ENCODE data around the gene DBN1.
A peak's percentile ranks its signal among the peaks of the same experiment; 100 is the strongest.

The DBN1 gene

GRCh38 chr5:177504086-177505056 lies 30.9 kb upstream of the DBN1 start:
- DNase-seq (ENCODE audit: low spot score), result no peak

- no peak for DNase-seq (ENCODE audit: low spot score)
Observed at GRCh38 chr5:177503351-177504085, 30.1 kb upstream of the DBN1 start.

- no peak for DNase-seq (ENCODE audit: low spot score)
Observed at GRCh38 chr5:177502886-177503285, 29.5 kb upstream of the DBN1 start.

GRCh38 chr5:177501874-177502678 lies 28.6 kb upstream of the DBN1 start:
- DNase-seq (ENCODE audit: low spot score), result no peak

GRCh38 chr5:177500685-177501522 lies 27.5 kb upstream of the DBN1 start:
- peak; percentile 88 for DNase-seq (ENCODE audit: low spot score)

- DNase-seq (ENCODE audit: low spot score), result no peak
Observed at GRCh38 chr5:177499842-177500241, 26.4 kb upstream of the DBN1 start.

GRCh38 chr5:177498013-177498787 lies 24.8 kb upstream of the DBN1 start:
- DNase-seq (ENCODE audit: low spot score), result peak; percentile 41

- peak; percentile 96 for DNase-seq (ENCODE audit: low spot score)
Observed at GRCh38 chr5:177497292-177498012, 24.0 kb upstream of the DBN1 start, which contains the start of gene PDLIM7. TSS of gene PDLIM7 (minus strand) at chr5:177497604. CDS start at chr5:177496512, 1,092 bp downstream.

GRCh38 chr5:177496727-177497291 lies 23.4 kb upstream of the DBN1 start:
- peak; percentile 88 for DNase-seq (ENCODE audit: low spot score)

GRCh38 chr5:177496070-177496726 lies 22.8 kb upstream of the DBN1 start:
- peak; percentile 25 for DNase-seq (ENCODE audit: low spot score)

GRCh38 chr5:177495243-177496060 lies 22.0 kb upstream of the DBN1 start:
- DNase-seq (ENCODE audit: low spot score), result peak; percentile 85

- DNase-seq (ENCODE audit: low spot score), result peak; percentile 92
Observed at GRCh38 chr5:177494346-177495195, 21.1 kb upstream of the DBN1 start.

- DNase-seq (ENCODE audit: low spot score), result no peak
Observed at GRCh38 chr5:177493795-177494345, 20.4 kb upstream of the DBN1 start.

- DNase-seq (ENCODE audit: low spot score), result no peak
Observed at GRCh38 chr5:177492841-177493240, 19.4 kb upstream of the DBN1 start.

GRCh38 chr5:177491983-177492746 lies 18.7 kb upstream of the DBN1 start:
- DNase-seq (ENCODE audit: low spot score), result no peak

- peak; percentile 77 for DNase-seq (ENCODE audit: low spot score)
Observed at GRCh38 chr5:177491429-177491945, 18.1 kb upstream of the DBN1 start.
